HG03558 (cell line): Measurements from ENCODE around the gene VAV2.

Experiments used
- ATAC-seq: cut with Tn5 transposase; IDR thresholded peaks from one replicate; pipeline ENCODE4 v1.9.1; 2021; ENCODE audit warnings: moderate number of reproducible peaks; ENCODE audit not compliant: unreplicated experiment; ENCODE audit errors: extremely low read depth

VAV2 gene

GRCh38 chr9:133881671-133882381 is 110.3 kb downstream of the VAV2 start:
- ATAC-seq = no peak

- no peak for ATAC-seq
Measured at GRCh38 chr9:133880851-133881661, 111.1 kb downstream of the VAV2 start.

- ATAC-seq = no peak
Measured at GRCh38 chr9:133880136-133880535, 112.0 kb downstream of the VAV2 start.

GRCh38 chr9:133879615-133880014 is 112.5 kb downstream of the VAV2 start:
- ATAC-seq = no peak

- no peak for ATAC-seq
Measured at GRCh38 chr9:133878402-133878801, 113.7 kb downstream of the VAV2 start.

- ATAC-seq = no peak
Measured at GRCh38 chr9:133877967-133878366, 114.2 kb downstream of the VAV2 start.

GRCh38 chr9:133877327-133877726 is 114.8 kb downstream of the VAV2 start:
- no peak for ATAC-seq

GRCh38 chr9:133876836-133877235 is 115.3 kb downstream of the VAV2 start:
- ATAC-seq = no peak

GRCh38 chr9:133876144-133876543 is 116.0 kb downstream of the VAV2 start:
- ATAC-seq = no peak

GRCh38 chr9:133875131-133875530 is 117.0 kb downstream of the VAV2 start:
- no peak for ATAC-seq

GRCh38 chr9:133874659-133875058 is 117.5 kb downstream of the VAV2 start:
- no peak for ATAC-seq

- no peak for ATAC-seq
Measured at GRCh38 chr9:133874060-133874657, 118.0 kb downstream of the VAV2 start.

GRCh38 chr9:133873461-133873891 is 118.6 kb downstream of the VAV2 start:
- ATAC-seq = no peak

- ATAC-seq = no peak
Measured at GRCh38 chr9:133873009-133873408, 119.1 kb downstream of the VAV2 start.

GRCh38 chr9:133870598-133871595 is 121.2 kb downstream of the VAV2 start:
- no peak for ATAC-seq

GRCh38 chr9:133869674-133870405 is 122.3 kb downstream of the VAV2 start:
- no peak for ATAC-seq

- no peak for ATAC-seq
Measured at GRCh38 chr9:133868203-133868602, 123.9 kb downstream of the VAV2 start.

GRCh38 chr9:133866946-133867345 is 125.2 kb downstream of the VAV2 start:
- ATAC-seq = no peak

GRCh38 chr9:133864011-133864410 is 128.1 kb downstream of the VAV2 start:
- no peak for ATAC-seq
